Femur (tissue), 1 donor: Measurements from ENCODE around the gene TNRC6B.
"Not testable (repeated sequence)": the region's sequence is repeated elsewhere in the genome, so short reads cannot be mapped to it uniquely, and the experiment has no call there.

ENCODE experiments used
- DNase-seq: peaks from one replicate; pipeline ENCODE4 v3.0.0-alpha.2; 2017

TNRC6B gene

DNA sequence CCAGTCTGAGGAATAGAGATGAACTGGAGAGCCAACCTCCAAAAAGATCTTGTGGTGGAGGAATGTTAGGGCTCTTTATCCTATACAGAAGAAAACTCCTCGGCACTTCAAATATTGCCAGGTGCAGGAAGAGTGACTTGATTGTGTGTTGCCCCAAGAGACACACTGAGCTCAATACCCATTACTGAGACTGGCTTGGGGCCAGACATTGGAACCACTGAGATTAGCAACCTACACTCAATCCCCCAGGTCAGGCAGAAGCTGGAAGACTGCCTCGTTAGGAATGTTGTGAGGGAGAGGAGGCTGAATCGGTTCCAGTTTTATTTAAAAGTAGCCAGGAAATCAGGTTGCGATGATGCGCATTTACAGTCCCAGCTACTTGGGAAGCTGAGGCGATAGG is 190.3 kb downstream of the TNRC6B start:
- DNase-seq = peak; percentile 37

GRCh38 chr22:40368836-40369235 is 191.1 kb downstream of the TNRC6B start:
- no peak for DNase-seq

DNA sequence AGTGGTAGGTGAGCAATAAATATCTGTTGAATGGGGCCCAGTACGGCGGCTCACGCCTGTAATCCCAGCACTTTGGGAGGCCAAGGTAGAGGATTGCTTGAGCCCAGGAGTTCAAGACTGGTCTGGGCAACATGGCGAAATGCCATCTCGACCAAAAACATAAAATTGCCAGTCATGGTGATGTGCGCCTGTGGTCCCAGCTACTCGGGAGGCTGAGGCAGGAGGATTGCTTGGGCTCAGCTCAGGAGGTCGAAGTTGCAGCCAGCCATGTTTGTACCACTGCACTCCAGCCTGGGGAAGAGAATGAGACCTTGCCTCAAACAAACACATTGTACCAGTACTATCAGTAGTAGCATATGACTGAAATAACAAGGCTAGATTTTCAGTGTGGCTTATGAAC is 196.8 kb downstream of the TNRC6B start:
- DNase-seq = no peak

GRCh38 chr22:40376149-40376548 is 198.4 kb downstream of the TNRC6B start:
- DNase-seq = no peak

GRCh38 chr22:40377931-40378330 is 200.2 kb downstream of the TNRC6B start:
- no peak for DNase-seq

DNA sequence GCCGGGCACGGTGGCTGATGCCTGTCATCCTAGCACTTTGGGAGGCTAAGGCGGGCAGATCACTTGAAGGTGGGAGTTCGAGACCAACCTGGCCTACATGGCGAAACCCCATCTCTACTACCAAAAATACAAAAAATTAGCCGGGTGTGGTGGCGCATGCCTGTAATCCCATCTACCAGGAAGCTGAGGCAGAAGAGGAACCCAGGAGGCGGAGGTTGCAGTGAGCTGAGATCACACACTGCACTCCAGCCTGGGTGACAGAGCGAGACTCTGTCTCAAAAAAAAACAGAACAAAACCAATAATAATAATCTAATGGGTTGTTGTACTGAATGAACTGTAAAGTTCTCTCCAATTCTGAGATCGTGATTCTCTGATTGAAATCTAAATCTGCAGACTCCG is 200.7 kb downstream of the TNRC6B start:
- DNase-seq = not testable (repeated sequence)

DNA sequence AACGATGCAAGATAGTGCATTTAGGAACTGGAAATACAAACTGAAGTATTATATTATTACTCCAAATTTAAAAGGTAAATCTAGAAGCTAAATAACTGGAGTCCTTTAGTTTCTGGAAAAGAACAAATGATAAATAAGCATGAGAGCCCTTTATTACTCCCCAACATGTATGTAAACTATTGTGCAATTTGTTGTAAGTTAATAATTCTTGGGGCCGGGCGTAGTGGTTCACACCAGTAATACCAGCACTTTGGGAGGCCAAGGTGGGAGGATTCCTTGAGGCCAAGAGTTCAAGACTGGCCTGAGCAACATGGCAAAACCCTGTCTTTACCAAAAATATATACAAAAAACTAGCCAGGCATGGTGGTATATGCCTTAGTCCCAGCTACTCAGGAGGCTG is 203.7 kb downstream of the TNRC6B start:
- no peak for DNase-seq

DNA sequence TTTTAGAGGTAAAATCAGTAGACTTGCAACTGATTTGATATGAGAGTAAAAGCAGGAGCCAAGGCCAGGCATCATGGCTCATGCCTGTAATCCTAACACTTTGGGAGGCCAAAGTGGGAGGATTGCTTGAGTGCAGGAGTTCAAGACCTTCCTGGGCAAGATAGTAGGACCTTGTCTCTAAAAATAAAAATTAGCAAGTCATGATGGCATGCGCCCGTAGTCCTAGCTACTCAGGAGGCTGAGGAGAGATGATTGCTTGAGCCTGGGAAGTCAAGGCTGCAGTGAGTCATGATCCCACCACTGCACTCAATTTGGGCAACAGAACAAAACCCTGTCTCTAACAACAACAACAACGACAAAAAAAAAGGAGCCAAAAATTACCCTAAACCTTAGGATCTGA is 206.2 kb downstream of the TNRC6B start:
- DNase-seq = no peak

- no peak for DNase-seq
Measured at GRCh38 chr22:40385036-40385782, 207.5 kb downstream of the TNRC6B start.
